Measurements from ENCODE around the gene GAK.

GAK gene

DNA sequence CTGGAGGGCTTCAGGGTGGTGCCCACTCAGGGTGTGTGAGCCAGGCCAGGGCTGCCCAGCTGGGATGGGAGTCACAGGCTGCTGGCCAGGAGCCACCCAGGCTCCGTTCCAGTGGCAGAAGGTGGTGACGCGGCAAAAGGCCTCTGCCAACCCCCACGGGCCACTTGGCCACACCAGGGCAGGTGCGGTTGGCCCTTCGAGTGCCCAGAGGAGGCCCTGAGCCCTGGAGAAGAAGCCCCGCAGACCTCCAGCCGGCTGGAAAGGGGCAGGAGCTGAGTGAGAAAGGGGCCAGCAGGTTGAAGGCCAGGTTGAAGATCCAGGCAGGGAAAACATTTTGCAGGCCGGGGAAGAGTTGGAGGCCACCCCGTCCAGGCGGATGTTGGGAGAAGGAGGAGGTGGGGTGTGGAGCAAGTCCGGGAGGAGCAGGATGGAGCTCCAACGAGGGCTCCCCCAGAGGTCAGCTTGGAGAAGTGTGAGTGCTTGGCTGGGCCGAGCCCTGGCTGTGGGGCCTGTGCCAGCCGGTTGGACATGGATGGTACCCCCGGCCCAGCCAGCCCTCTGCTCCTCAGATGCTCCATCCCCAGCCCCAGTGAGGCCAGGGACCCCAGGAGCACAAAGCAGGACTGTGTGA, 103.4 kb downstream of the GAK start:
- Histone ChIP-seq H3K27me3 (ENCODE audit: insufficient read depth, low read length, poor library complexity) (no peaks in the 10 kb centered on the region), H3K4me3 (ENCODE audit: low read depth in 1 of 2, low read length in 2 of 2) (no peak overlapping the region), H2AFZ (ENCODE audit: low read depth, low read length) (no peak overlapping the region)

DNA sequence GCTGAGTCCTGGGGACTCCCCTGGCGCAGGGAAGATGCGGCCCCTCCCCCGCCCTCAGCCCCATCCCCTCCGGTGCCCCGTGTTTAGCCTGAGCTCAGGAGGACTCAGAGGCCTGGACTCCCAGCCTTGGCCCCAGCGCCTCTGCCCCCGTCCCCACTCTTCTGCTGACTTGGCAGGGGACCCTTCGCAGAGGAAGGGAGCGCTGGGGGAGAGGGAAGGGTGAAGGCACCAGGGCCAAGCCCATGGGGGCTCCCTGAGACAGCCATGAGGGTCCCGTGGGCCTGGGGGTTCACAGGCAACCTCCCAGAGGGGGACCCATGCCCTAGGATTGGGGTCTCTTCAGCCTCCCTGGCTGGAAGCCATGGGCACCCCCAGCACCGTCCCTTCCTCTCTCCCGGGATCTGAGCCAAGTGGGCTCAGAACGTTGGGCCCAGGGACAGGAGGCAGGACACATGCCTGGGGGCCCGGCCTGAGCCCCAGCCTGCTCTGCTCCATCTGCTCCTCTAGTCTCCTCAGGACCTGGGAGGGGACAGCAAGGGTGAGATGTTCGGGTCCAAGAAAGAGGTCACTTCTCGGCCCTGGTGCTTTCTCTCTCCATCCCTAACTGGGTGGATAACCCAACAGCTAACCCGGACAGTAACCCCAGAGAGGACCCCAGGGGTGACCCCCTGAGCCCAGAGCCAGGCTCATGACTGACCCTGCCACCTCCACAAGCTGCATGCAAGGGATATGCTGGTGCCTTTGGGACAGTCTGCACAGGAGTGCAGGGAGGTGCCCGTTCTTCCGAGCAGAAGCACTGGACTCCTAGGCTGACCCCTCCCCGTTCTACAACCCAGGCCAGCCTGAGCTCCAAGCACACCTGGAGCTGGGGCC, 104.7 kb downstream of the GAK start:
- H3K79me2 ChIP-seq (ENCODE audit: insufficient read depth, low read length) = no peaks in the 10 kb centered on the region
- no peaks in the 10 kb centered on the region; the same call in 1 of the 2 replicates for H4K20me1 ChIP-seq (ENCODE audit: insufficient read depth, low read length)
- no peak overlapping the region for H3K27ac ChIP-seq (ENCODE audit: low read length)
- H2AFZ ChIP-seq (ENCODE audit: low read depth, low read length) = no peak overlapping the region
- no peak overlapping the region for H3K9ac ChIP-seq (ENCODE audit: low read depth, low read length)
- ATAC-seq (ENCODE audit: insufficient read depth, low read depth) = no peak; the same call in 2 of the 3 replicates
- no peak overlapping the region for H3K4me3 ChIP-seq (ENCODE audit: low read depth in 1 of 2, low read length in 2 of 2)
- no peak for DNase-seq
- no peaks in the 10 kb centered on the region for H3K4me1 ChIP-seq (ENCODE audit: insufficient read depth, low read length)
- no peak overlapping the region for H3K4me2 ChIP-seq (ENCODE audit: insufficient read depth, low read length)
- no peaks in the 10 kb centered on the region for H3K36me3 ChIP-seq (ENCODE audit: insufficient read depth, low read length)
- TF ChIP-seq, protein P1, sequence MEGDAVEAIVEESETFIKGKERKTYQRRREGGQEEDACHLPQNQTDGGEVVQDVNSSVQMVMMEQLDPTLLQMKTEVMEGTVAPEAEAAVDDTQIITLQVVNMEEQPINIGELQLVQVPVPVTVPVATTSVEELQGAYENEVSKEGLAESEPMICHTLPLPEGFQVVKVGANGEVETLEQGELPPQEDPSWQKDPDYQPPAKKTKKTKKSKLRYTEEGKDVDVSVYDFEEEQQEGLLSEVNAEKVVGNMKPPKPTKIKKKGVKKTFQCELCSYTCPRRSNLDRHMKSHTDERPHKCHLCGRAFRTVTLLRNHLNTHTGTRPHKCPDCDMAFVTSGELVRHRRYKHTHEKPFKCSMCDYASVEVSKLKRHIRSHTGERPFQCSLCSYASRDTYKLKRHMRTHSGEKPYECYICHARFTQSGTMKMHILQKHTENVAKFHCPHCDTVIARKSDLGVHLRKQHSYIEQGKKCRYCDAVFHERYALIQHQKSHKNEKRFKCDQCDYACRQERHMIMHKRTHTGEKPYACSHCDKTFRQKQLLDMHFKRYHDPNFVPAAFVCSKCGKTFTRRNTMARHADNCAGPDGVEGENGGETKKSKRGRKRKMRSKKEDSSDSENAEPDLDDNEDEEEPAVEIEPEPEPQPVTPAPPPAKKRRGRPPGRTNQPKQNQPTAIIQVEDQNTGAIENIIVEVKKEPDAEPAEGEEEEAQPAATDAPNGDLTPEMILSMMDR (IDR thresholded peaks at IDR 0.05; ENCODE audit: borderline replicate concordance, extremely low read depth, low read length, poor library complexity, severe bottlenecking) = no peak
- no peak for TF ChIP-seq EZH2 (IDR thresholded peaks at IDR 0.05; ENCODE audit: borderline replicate concordance, low read depth, low read length, severe bottlenecking)
- H3K9me3 ChIP-seq (ENCODE audit: insufficient read depth, low read length, severe bottlenecking) = peaks cover 2% of the 10 kb centered on the region
- H3K27me3 ChIP-seq (ENCODE audit: insufficient read depth, low read length, poor library complexity) = no peaks in the 10 kb centered on the region

More for the DNA sequence above, 103.4 kb downstream of the GAK start:
- Histone ChIP-seq H3K36me3 (ENCODE audit: insufficient read depth, low read length) (no peaks in the 10 kb centered on the region), H3K4me1 (ENCODE audit: insufficient read depth, low read length) (no peaks in the 10 kb centered on the region), H3K4me2 (ENCODE audit: insufficient read depth, low read length) (no peak overlapping the region), H3K79me2 (ENCODE audit: insufficient read depth, low read length) (no peaks in the 10 kb centered on the region), H3K9me3 (ENCODE audit: insufficient read depth, low read length, severe bottlenecking) (peaks cover 2% of the 10 kb centered on the region), H3K9ac (ENCODE audit: low read depth, low read length) (no peak overlapping the region), H3K27ac (ENCODE audit: low read length) (no peak overlapping the region), H4K20me1 (ENCODE audit: insufficient read depth, low read length) (no peaks in the 10 kb centered on the region; the same call in 1 of the 2 replicates)
- ATAC-seq (ENCODE audit: insufficient read depth, low read depth) (no peak), DNase-seq (no peak)
- TF ChIP-seq EZH2 (IDR thresholded peaks at IDR 0.05; ENCODE audit: borderline replicate concordance, low read depth, low read length, severe bottlenecking) = no peak
- TF ChIP-seq, protein P1 (IDR thresholded peaks at IDR 0.05; ENCODE audit: borderline replicate concordance, extremely low read depth, low read length, poor library complexity, severe bottlenecking) = no peak

DNA sequence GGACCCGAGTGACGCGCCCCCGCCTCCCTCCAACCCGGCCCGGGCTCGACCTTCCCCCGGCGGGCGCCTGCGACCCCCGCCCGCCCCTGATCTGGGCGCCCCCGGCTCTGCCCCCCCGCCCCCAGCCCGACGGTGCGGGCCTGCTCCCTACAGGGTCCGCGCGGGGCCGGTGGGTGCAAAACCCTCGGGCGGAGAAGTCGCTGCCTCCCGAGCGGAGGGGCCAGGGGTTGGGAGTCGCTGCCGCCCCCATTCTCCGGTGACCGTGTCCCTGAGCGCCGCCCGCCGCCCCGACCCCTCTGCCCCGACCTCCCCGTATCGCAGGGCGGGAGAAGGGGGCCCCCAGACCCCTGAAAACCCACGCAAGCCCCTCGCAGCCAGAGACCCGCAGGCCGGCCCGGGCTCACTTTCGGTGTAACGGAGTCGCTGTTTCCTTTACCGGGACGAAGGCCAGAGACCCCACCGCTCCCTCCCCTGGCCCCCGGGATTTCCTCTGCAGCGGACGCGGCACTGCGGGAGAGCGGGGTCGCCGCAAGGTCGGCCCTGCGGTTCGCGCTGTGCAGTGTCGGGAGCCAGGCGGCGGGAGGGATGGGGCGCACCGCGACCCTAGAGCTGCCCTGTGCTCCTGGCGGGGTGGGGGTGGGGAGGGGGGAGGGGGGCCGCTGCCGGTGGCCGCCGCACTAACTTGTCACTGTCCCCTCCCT, 105.5 kb downstream of the GAK start:
- no peaks in the 10 kb centered on the region for H3K79me2 ChIP-seq (ENCODE audit: insufficient read depth, low read length)
- H3K4me1 ChIP-seq (ENCODE audit: insufficient read depth, low read length) = no peaks in the 10 kb centered on the region
- no peaks in the 10 kb centered on the region for H3K36me3 ChIP-seq (ENCODE audit: insufficient read depth, low read length)
- TF ChIP-seq, protein P1 (IDR thresholded peaks at IDR 0.05; ENCODE audit: borderline replicate concordance, extremely low read depth, low read length, poor library complexity, severe bottlenecking) = no peak
- TF ChIP-seq EZH2 (IDR thresholded peaks at IDR 0.05; ENCODE audit: borderline replicate concordance, low read depth, low read length, severe bottlenecking) = no peak
- H3K4me2 ChIP-seq (ENCODE audit: insufficient read depth, low read length) = no peak overlapping the region
- no peak overlapping the region for H3K9ac ChIP-seq (ENCODE audit: low read depth, low read length)
- no peak overlapping the region for H3K4me3 ChIP-seq (ENCODE audit: low read depth in 1 of 2, low read length in 2 of 2)
- no peak overlapping the region for H2AFZ ChIP-seq (ENCODE audit: low read depth, low read length)
- ATAC-seq (ENCODE audit: insufficient read depth, low read depth) = no peak
- DNase-seq = no peak
- H3K9me3 ChIP-seq (ENCODE audit: insufficient read depth, low read length, severe bottlenecking) = peaks cover 1% of the 10 kb centered on the region
- no peak overlapping the region for H3K27ac ChIP-seq (ENCODE audit: low read length)
- H3K27me3 ChIP-seq (ENCODE audit: insufficient read depth, low read length, poor library complexity) = no peaks in the 10 kb centered on the region
- no peaks in the 10 kb centered on the region; the same call in 1 of the 2 replicates for H4K20me1 ChIP-seq (ENCODE audit: insufficient read depth, low read length)
